ENCODE results near the gene LRMDA.

DNA sequence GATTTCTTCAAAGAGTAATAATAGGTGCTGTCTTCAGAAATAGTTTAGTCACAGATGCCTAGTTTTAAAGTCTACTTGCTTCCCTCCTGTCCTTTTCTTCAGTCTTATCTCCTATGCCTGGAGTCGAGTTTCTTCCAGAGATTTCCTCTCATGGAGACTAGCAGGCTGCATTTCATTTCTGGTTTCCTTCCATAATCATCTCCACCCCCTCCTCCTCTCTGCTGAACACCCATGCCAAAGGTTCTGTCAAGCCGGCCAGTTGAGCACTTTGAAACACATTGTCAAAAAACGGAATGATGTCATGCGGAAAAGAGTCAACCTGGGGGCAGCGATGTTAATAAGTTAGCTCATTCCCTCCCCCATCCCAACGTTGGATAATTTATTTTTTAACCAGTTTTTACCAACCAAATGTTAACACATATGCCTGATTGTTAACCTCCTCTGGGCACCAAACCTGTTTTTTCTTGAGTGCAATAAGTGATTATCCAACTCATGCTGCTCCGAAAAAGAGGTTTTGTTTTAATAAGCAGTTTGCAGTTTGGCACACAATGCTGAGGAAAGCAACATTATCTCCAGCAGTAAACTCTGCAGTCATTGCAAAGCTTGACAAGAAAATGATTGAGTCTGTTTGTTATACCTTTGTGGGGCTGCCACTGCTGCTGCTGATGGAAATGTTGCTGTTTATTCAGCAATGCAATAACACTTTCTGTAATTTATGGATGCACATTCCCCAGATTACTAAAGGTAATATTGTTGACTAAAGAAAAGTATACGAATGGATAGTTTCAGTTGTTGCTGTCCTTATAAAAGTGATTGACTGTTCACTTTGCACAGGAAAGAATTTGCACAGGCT is 161.6 kb downstream of the LRMDA start:
- TF ChIP-seq SMC3 (IDR thresholded peaks at IDR 0.05; ENCODE audit: low read depth, low read length) (no peak), CEBPB (IDR thresholded peaks at IDR 0.05; ENCODE audit: low read depth, low read length) (no peak)
- TF ChIP-seq, protein P1, sequence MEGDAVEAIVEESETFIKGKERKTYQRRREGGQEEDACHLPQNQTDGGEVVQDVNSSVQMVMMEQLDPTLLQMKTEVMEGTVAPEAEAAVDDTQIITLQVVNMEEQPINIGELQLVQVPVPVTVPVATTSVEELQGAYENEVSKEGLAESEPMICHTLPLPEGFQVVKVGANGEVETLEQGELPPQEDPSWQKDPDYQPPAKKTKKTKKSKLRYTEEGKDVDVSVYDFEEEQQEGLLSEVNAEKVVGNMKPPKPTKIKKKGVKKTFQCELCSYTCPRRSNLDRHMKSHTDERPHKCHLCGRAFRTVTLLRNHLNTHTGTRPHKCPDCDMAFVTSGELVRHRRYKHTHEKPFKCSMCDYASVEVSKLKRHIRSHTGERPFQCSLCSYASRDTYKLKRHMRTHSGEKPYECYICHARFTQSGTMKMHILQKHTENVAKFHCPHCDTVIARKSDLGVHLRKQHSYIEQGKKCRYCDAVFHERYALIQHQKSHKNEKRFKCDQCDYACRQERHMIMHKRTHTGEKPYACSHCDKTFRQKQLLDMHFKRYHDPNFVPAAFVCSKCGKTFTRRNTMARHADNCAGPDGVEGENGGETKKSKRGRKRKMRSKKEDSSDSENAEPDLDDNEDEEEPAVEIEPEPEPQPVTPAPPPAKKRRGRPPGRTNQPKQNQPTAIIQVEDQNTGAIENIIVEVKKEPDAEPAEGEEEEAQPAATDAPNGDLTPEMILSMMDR (conservative IDR thresholded peaks at IDR 0.05; ENCODE audit: low read depth, low read length), result no peak

Measured in IMR-90 (cell line).